Esophagus squamous epithelium (tissue), 5 donors: ENCODE measurements around the gene CRB1. TPM values are rescaled to one million over a fixed set of nuclear protein-coding genes. Genes with fewer than 3 reads are reported as not detected.

ENCODE experiments used
- DNase-seq: peaks from one replicate; lab custom pipeline; 2025; lab: John Stamatoyannopoulos, UW
- H3K27ac ChIP-seq, 4 donors: fragments of 200-600 bp; sonication (generic); one replicate each; pipeline ENCODE4 v1.5.1; 2016 to 2019; ENCODE audit warnings: mild to moderate bottlenecking in 1 of 4
- H3K27me3 ChIP-seq, 4 donors: fragments of 200-600 bp; sonication (generic); 1 replicate in 3 of 4; 2 replicates in 1 of 4; pipeline versions ENCODE4 v1.5.1 to v1.6.0; 2017 to 2021; ENCODE audit warnings: antibody characterized with exemption in 1 of 4
- H3K36me3 ChIP-seq, 3 donors: fragments of 200-600 bp; sonication (generic); one replicate each; pipeline ENCODE4 v1.5.1; 2016 to 2019
- H3K4me1 ChIP-seq, 3 donors: fragments of 200-600 bp; sonication (generic); one replicate each; pipeline ENCODE4 v1.5.1; 2017 to 2019
- H3K4me3 ChIP-seq, 4 donors: fragments of 200-600 bp; sonication (generic); 1 replicate in 3 of 4; 2 replicates in 1 of 4; pipeline ENCODE4 v1.5.1; 2016 to 2019; ENCODE audit warnings: mild to moderate bottlenecking in 2 of 4, moderate library complexity in 1 of 4
- H3K9me3 ChIP-seq, 3 donors: fragments of 200-600 bp; sonication (generic); one replicate each; pipeline ENCODE4 v1.5.1; 2016 to 2019
- CTCF ChIP-seq, 6 experiments: fragments of 450-650 bp in 4 of 6; fragments of 200-600 bp in 2 of 6; sonication (generic) in 2 of 6; IDR thresholded peaks; one replicate each; pipeline ENCODE4 v1.5.1; 2016 to 2019; ENCODE audit warnings: antibody characterized with exemption in 6 of 6, mild to moderate bottlenecking in 4 of 6, moderate library complexity in 4 of 6
- POLR2A ChIP-seq, 4 donors: fragments of 450-650 bp; IDR thresholded peaks; one replicate each; pipeline ENCODE4 v1.6.1; 2017; ENCODE audit warnings: antibody characterized with exemption in 4 of 4, mild to moderate bottlenecking in 4 of 4, moderate library complexity in 3 of 4
- WGBS, 2 donors: methylation state at CpG; one replicate each; pipeline ENCODE4 v1.1.5; 2018; 5-methylcytosine and 5-hydroxymethylcytosine counted together
- intact Hi-C: fragments of 100-400 bp; cut with DNase I; formaldehyde crosslinking; loops from one replicate; pipeline ENCODE4 v1.15.0; 2022
- total RNA-seq, 4 donors: library from RNA; depleted of rRNA; stranded (reverse); fragments of >200 nt; gene quantifications; one replicate each; pipeline ENCODE4 v1.1.0, GENCODE V29; 2016
- donor health status: DM: yes; HTN: yes; CAD: no.

Gene CRB1
- total RNA-seq, 4 donors from 2014 or later: 0.19 TPM; not detected in 3

DNA sequence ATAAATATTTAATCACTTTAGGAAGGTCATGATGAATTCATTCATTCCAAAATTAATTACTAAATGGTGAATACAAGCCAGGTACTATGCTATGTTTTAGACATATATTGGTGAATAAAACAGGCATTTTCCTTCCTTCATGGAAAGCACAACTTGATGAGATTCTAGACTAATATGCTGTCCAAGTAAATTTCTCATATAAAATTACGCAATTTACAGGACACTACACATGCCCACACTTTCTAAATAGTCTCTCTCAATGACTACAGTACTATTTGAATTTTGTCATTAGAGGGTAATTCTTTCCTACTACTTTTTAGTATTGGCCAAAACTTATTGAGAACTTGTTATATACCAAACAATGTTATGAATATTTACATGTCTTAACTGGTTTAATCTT is 150.6 kb downstream of the CRB1 start:
- Histone ChIP-seq H3K36me3 (no peaks in the 10 kb centered on the region), H3K4me3 (no peak overlapping the region), H3K9me3 (no peaks in the 10 kb centered on the region), H3K27ac (no peak overlapping the region), H3K4me1 (no peaks in the 10 kb centered on the region), H3K27me3 (no peaks in the 10 kb centered on the region)
- no peak for DNase-seq
- intact Hi-C loops: no loop called here
- TF ChIP-seq CTCF (IDR thresholded peaks at IDR 0.05): no peak
- TF ChIP-seq POLR2A (IDR thresholded peaks at IDR 0.05): no peak
- WGBS, 2 donors: 80 to 81% methylated on average over 1 of the region's 1 CpG

- intact Hi-C loops: no loop called here
- no peaks in the 10 kb centered on the region for H3K36me3 ChIP-seq
- no peak for TF ChIP-seq CTCF (IDR thresholded peaks at IDR 0.05)
- TF ChIP-seq POLR2A (IDR thresholded peaks at IDR 0.05): no peak
- no peak overlapping the region for H3K4me3 ChIP-seq
- no peak overlapping the region for H3K27ac ChIP-seq
- no peak for DNase-seq
- H3K9me3 ChIP-seq: no peaks in the 10 kb centered on the region
- 77 to 96% methylated on average over 1 of the region's 1 CpG for WGBS, 2 donors
- no peaks in the 10 kb centered on the region for H3K4me1 ChIP-seq
- no peaks in the 10 kb centered on the region for H3K27me3 ChIP-seq
Observed at GRCh38 chr1:197422993-197423392, 154.9 kb downstream of the CRB1 start.

DNA sequence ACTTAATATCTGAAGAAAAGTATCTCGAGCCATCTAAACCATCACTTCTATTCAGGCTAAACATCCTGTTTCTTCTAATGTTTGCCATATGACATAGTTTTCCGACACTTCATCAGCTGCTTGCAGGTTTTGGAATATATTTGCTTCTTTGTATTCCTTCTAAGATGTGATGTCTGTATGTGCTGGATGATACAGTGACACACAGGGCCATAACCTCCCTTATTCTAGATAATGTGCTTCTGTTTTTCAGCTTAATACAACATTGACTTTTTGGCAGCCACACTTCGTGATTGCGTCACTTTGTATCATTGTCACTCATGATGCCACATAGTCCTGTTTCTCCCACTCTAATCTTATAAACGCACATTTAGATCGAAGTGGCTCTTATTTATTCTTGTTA is 156.3 kb downstream of the CRB1 start:
- intact Hi-C loops: no loop called here
- no peaks in the 10 kb centered on the region for H3K36me3 ChIP-seq
- DNase-seq: no peak
- WGBS, 2 donors: 72 to 77% methylated on average over 6 of the region's 6 CpGs
- H3K9me3 ChIP-seq: no peaks in the 10 kb centered on the region
- H3K4me1 ChIP-seq: no peaks in the 10 kb centered on the region
- H3K27me3 ChIP-seq: no peaks in the 10 kb centered on the region
- TF ChIP-seq CTCF (IDR thresholded peaks at IDR 0.05) (no peak), POLR2A (IDR thresholded peaks at IDR 0.05) (no peak)
- H3K4me3 ChIP-seq: no peak overlapping the region
- no peak overlapping the region for H3K27ac ChIP-seq

DNA sequence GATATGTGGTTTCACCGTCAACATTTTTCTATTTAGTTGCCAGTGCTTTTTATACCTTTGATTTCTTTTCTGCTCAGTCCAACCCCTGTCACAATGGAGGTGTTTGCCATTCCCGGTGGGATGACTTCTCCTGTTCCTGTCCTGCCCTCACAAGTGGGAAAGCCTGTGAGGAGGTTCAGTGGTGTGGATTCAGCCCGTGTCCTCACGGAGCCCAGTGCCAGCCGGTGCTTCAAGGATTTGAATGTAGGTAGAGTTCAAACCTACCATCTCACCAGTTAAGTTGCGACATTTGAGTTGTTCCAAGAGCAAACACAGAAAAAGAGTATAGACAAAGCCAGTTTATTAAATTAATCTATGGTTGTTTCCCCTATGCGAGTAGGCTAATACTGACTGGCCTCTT is 161.3 kb downstream of the CRB1 start:
- no peaks in the 10 kb centered on the region for H3K27me3 ChIP-seq
- H3K9me3 ChIP-seq: no peaks in the 10 kb centered on the region
- H3K27ac ChIP-seq: no peak overlapping the region

DNA sequence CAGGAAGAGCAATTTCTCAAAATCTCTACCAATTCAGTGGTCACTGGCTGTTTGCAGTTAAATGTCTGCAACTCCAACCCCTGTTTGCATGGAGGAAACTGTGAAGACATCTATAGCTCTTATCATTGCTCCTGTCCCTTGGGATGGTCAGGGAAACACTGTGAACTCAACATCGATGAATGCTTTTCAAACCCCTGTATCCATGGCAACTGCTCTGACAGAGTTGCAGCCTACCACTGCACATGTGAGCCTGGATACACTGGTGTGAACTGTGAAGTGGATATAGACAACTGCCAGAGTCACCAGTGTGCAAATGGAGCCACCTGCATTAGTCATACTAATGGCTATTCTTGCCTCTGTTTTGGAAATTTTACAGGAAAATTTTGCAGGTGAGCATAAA is 167.2 kb downstream of the CRB1 start:
- 10 to 31% methylated on average over 1 of the region's 1 CpG for WGBS, 2 donors
- Histone ChIP-seq H3K4me1 (no peaks in the 10 kb centered on the region), H3K27me3 (no peaks in the 10 kb centered on the region), H3K36me3 (no peaks in the 10 kb centered on the region), H3K9me3 (no peaks in the 10 kb centered on the region), H3K27ac (no peak overlapping the region), H3K4me3 (no peak overlapping the region)
- TF ChIP-seq CTCF (IDR thresholded peaks at IDR 0.05) (no peak), POLR2A (IDR thresholded peaks at IDR 0.05) (no peak)
- intact Hi-C loops: no loop called here
- DNase-seq: no peak

More for the DNA sequence above, 161.3 kb downstream of the CRB1 start:
- Histone ChIP-seq H3K36me3 (no peaks in the 10 kb centered on the region), H3K4me1 (no peaks in the 10 kb centered on the region), H3K4me3 (no peak overlapping the region)
- TF ChIP-seq CTCF (IDR thresholded peaks at IDR 0.05) (no peak), POLR2A (IDR thresholded peaks at IDR 0.05) (no peak)
- 87% methylated on average over 7 of the region's 7 CpGs for WGBS, 2 donors
- DNase-seq: no peak
- intact Hi-C loops: no loop called here
